Muscle of back (tissue), 11 donors: ENCODE measurements around the gene DZIP1L. TPM values are rescaled to one million over a fixed set of nuclear protein-coding genes. Genes with fewer than 3 reads are reported as not detected.

Experiments used
- DNase-seq, 3 donors: peaks; one replicate each; pipeline versions ENCODE4 v3.0.0 to v3.0.0-alpha.2; 2013
- polyA plus RNA-seq, 10 donors: library from polyadenylated mRNA; unstranded; fragments of 120-200 nt; gene quantifications; one replicate each; pipeline ENCODE4 v1.2.1, GENCODE V29; 2013; ENCODE audit not compliant: insufficient read length in 10 of 10

The DZIP1L gene
- polyA plus RNA-seq, 10 donors: 5.3 to 12.4 (median 6.9) TPM

GRCh38 chr3:138068579-138069174 lies 46.7 kb downstream of the DZIP1L start:
- peak; percentile 65 to 80 (median 74) for DNase-seq

GRCh38 chr3:138068046-138068445 lies 47.4 kb downstream of the DZIP1L start:
- no peak for DNase-seq

GRCh38 chr3:138066972-138067371 lies 48.4 kb downstream of the DZIP1L start:
- DNase-seq: no peak

GRCh38 chr3:138066383-138066782 lies 49.0 kb downstream of the DZIP1L start:
- no peak for DNase-seq

GRCh38 chr3:138065949-138066348 lies 49.5 kb downstream of the DZIP1L start:
- no peak for DNase-seq

- DNase-seq: no peak
Measured at GRCh38 chr3:138063416-138063815, 52.0 kb downstream of the DZIP1L start.

- no peak for DNase-seq
Measured at GRCh38 chr3:138062626-138063025, 52.8 kb downstream of the DZIP1L start.

GRCh38 chr3:138062037-138062436 lies 53.4 kb downstream of the DZIP1L start:
- no peak for DNase-seq

- DNase-seq: no peak
Measured at GRCh38 chr3:138060792-138061191, 54.6 kb downstream of the DZIP1L start.

GRCh38 chr3:138059261-138059660 lies 56.1 kb downstream of the DZIP1L start:
- DNase-seq: peak in 2 of 3 donors; percentile 41 to 42

GRCh38 chr3:138057384-138057783 lies 58.0 kb downstream of the DZIP1L start:
- DNase-seq: no peak

- no peak for DNase-seq
Measured at GRCh38 chr3:138054057-138054456, 61.4 kb downstream of the DZIP1L start.

GRCh38 chr3:138051947-138052802 lies 63.2 kb downstream of the DZIP1L start:
- DNase-seq: peak in 2 of 3 donors; percentile 12 to 13

- DNase-seq: peak in 1 of 3 donors; percentile 11
Measured at GRCh38 chr3:138049157-138049919, 66.1 kb downstream of the DZIP1L start.

- no peak for DNase-seq
Measured at GRCh38 chr3:138047596-138048158, 67.7 kb downstream of the DZIP1L start.

- DNase-seq: no peak
Measured at GRCh38 chr3:138046955-138047354, 68.5 kb downstream of the DZIP1L start.

GRCh38 chr3:138046085-138046484 lies 69.3 kb downstream of the DZIP1L start:
- DNase-seq: no peak

GRCh38 chr3:138043266-138044029 lies 72.0 kb downstream of the DZIP1L start:
- peak in 2 of 3 donors; percentile 9 to 77 for DNase-seq

GRCh38 chr3:138042043-138042442 lies 73.4 kb downstream of the DZIP1L start:
- DNase-seq: peak in 1 of 3 donors; percentile 43

- no peak for DNase-seq
Measured at GRCh38 chr3:138038725-138039462, 76.5 kb downstream of the DZIP1L start.

GRCh38 chr3:138036572-138036971 lies 78.8 kb downstream of the DZIP1L start:
- no peak for DNase-seq
